ENCODE data around the gene SMAP1.

The SMAP1 gene

GRCh38 chr6:70872469-70872868 is 204.8 kb downstream of the SMAP1 start:
- TF ChIP-seq TAF1 (IDR thresholded peaks at IDR 0.05; ENCODE audit: borderline replicate concordance, insufficient read depth, low read length) (no peak), REST (IDR thresholded peaks at IDR 0.05; ENCODE audit: insufficient read depth in 1 of 2, low read depth in 2 of 2, low read length in 2 of 2) (no peak), FOXP2 (optimal IDR thresholded peaks at IDR 0.05; ENCODE audit: borderline replicate concordance, extremely low read depth, extremely low read length, insufficient read depth) (no peak), SIN3A (IDR thresholded peaks at IDR 0.05; ENCODE audit: borderline replicate concordance, insufficient read depth, low read length) (no peak), POLR2AphosphoS5 (IDR thresholded peaks at IDR 0.05; ENCODE audit: low read depth, low read length) (no peak)

- TF ChIP-seq SIN3A (IDR thresholded peaks at IDR 0.05; ENCODE audit: borderline replicate concordance, insufficient read depth, low read length) (no peak), REST (IDR thresholded peaks at IDR 0.05; ENCODE audit: insufficient read depth in 1 of 2, low read depth in 2 of 2, low read length in 2 of 2) (no peak), POLR2AphosphoS5 (IDR thresholded peaks at IDR 0.05; ENCODE audit: low read depth, low read length) (no peak)
These were observed 206.7 kb downstream of the SMAP1 start for GRCh38 chr6:70874181-70874913.

GRCh38 chr6:70879496-70879895 is 211.8 kb downstream of the SMAP1 start:
- TF ChIP-seq TAF1 (IDR thresholded peaks at IDR 0.05; ENCODE audit: borderline replicate concordance, insufficient read depth, low read length), result no peak
- no peak for TF ChIP-seq REST (IDR thresholded peaks at IDR 0.05; ENCODE audit: insufficient read depth in 1 of 2, low read depth in 2 of 2, low read length in 2 of 2)
- no peak for TF ChIP-seq FOXP2 (optimal IDR thresholded peaks at IDR 0.05; ENCODE audit: borderline replicate concordance, extremely low read depth, extremely low read length, insufficient read depth)
- no peak for TF ChIP-seq POLR2AphosphoS5 (IDR thresholded peaks at IDR 0.05; ENCODE audit: low read depth, low read length)
- TF ChIP-seq SIN3A (IDR thresholded peaks at IDR 0.05; ENCODE audit: borderline replicate concordance, insufficient read depth, low read length), result no peak

DNA sequence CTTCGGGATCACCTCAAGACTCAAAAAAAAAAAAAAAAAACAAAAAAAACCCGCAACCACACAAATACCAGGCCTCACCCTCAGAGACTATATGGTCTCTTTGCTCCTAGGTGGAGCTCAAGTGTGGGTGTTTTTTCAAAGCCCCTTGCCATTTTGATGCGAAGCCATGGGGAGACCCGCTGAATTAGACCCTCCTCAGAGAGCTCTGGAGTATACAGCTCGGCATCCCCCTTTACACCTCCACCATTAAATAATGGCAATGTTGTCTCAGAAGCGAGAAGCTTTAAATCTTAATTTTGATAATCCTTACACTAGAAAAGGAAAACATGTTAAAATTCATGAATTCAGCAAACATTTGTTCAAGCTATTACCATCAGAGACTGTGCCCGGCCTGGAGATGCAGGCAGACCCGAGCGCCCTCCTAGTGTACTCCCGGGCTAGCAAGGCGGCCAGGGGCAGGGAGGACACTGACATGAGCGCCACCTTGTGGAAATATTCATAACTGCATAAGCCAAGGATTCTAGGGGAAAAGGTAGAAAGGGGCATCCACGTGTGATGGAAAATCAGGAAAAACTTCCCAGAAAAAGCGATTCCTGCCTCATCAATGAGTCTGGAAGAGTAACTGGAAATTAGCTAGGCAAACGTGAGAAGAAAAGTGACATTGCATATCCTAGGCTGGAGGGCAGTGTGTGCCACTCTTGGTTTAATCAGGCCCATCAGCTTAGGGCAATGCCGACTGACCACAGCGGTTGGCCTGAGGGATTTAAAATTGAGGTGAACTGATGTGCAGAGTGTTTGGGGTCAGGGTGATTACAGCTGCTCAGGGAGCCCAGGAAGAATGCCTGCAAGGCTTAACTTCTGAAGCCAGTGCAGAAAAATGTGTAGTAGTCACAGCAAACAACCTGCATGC is 216.6 kb downstream of the SMAP1 start:
- TF ChIP-seq TAF1 (IDR thresholded peaks at IDR 0.05; ENCODE audit: borderline replicate concordance, insufficient read depth, low read length), result no peak
- TF ChIP-seq SIN3A (IDR thresholded peaks at IDR 0.05; ENCODE audit: borderline replicate concordance, insufficient read depth, low read length), result no peak
- TF ChIP-seq POLR2AphosphoS5 (IDR thresholded peaks at IDR 0.05; ENCODE audit: low read depth, low read length), result no peak
- TF ChIP-seq FOXP2 (optimal IDR thresholded peaks at IDR 0.05; ENCODE audit: borderline replicate concordance, extremely low read depth, extremely low read length, insufficient read depth), result no peak
- TF ChIP-seq REST (IDR thresholded peaks at IDR 0.05; ENCODE audit: insufficient read depth in 1 of 2, low read depth in 2 of 2, low read length in 2 of 2), result no peak

Measured in PFSK-1 (cell line).